ENCODE data around the gene NOSTRIN.

NOSTRIN gene

DNA sequence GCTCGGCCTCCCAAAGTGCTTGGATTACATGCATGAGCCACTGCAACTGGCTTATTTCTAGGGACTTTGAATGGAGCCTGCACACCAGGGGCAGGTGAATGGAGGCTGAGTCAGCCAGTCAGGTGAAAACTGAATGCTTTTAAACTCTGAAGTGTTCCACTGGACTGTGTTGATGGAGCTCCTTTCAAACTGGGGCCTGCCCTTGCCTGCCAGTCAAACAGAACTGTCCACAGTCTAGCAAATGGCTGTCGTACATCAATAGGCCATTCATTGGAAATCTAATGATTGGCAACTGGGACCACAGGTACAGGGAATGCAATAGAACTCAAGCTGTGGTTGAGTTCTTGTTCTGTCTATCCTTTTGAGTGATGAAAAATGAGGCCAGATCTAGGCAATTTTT is 966 bp upstream of the NOSTRIN start:
- no peaks in the 10 kb centered on the region for H3K36me3 ChIP-seq (ENCODE audit: insufficient read depth, low read length)
- H3K4me2 ChIP-seq (ENCODE audit: low read depth, low read length, poor library complexity, severe bottlenecking) = no peak overlapping the region
- no peaks in the 10 kb centered on the region for H3K9me2 ChIP-seq (replicated peaks; ENCODE audit: low read depth, low read length)
- H3K27me3 ChIP-seq (ENCODE audit: insufficient read depth, low read length, poor library complexity, severe bottlenecking) = no peaks in the 10 kb centered on the region
- no peaks in the 10 kb centered on the region for H3F3A ChIP-seq (ENCODE audit: low read depth)
- TF ChIP-seq EZH2phosphoT487 (IDR thresholded peaks at IDR 0.05; ENCODE audit: borderline replicate concordance) = no peak
- TF ChIP-seq, protein P1, sequence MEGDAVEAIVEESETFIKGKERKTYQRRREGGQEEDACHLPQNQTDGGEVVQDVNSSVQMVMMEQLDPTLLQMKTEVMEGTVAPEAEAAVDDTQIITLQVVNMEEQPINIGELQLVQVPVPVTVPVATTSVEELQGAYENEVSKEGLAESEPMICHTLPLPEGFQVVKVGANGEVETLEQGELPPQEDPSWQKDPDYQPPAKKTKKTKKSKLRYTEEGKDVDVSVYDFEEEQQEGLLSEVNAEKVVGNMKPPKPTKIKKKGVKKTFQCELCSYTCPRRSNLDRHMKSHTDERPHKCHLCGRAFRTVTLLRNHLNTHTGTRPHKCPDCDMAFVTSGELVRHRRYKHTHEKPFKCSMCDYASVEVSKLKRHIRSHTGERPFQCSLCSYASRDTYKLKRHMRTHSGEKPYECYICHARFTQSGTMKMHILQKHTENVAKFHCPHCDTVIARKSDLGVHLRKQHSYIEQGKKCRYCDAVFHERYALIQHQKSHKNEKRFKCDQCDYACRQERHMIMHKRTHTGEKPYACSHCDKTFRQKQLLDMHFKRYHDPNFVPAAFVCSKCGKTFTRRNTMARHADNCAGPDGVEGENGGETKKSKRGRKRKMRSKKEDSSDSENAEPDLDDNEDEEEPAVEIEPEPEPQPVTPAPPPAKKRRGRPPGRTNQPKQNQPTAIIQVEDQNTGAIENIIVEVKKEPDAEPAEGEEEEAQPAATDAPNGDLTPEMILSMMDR (conservative IDR thresholded peaks at IDR 0.05; ENCODE audit: low read length) = no peak
- no peak overlapping the region for H3K4me3 ChIP-seq (ENCODE audit: low read length, poor library complexity, severe bottlenecking)
- no peak overlapping the region for H2AFZ ChIP-seq (ENCODE audit: low read length)
- no peaks in the 10 kb centered on the region for H4K20me1 ChIP-seq (ENCODE audit: insufficient read depth, low read length, poor library complexity, severe bottlenecking)
- no peaks in the 10 kb centered on the region for H3K79me2 ChIP-seq (ENCODE audit: insufficient read depth, low read length)
- no peak overlapping the region for H3K9ac ChIP-seq (ENCODE audit: low read depth, low read length, poor library complexity, severe bottlenecking)
- H3K9me3 ChIP-seq (ENCODE audit: insufficient read depth, low read depth, low read length) = no peaks in the 10 kb centered on the region
- no peaks in the 10 kb centered on the region for H3K4me1 ChIP-seq (ENCODE audit: insufficient read depth, low read length, poor library complexity, severe bottlenecking)

DNA sequence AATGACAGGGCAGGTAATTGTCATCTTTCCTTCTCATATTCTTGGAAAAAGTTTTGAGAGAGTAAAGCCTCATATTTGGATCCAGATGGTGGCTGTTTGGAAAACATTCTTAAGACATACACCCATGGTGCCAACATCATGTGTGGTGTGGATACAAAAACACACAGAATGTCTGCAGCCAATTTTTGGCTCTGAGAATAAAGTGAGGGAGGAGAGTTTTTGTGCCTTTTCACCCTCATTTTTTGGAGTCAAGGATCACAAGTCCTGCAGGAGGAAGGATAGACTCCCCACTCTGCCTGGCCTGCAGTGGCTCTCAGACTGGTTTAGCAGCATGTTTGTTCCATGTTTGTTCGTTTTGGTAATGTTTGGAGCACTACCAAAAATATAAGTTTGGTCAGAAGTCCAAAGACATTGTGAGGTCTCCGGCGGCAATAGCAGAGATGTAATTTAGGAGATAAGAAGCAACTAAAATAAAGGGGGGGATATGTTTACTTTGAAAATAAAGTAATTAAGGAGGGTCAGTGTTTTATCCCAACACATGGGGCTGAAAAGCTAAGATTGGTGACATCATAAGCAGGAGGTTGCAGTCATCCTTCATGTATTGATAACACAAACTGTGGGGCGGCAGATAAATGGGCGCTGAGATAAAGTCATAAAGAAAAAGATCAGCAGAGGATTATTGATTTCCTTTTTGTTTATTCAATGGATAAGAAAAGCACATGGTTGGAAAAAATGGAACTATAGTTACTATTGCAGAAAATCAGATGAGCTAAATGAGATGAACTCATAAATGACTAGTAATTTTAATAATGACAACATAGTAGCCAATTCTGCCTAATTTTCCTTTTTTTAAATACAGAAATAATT is 655 bp downstream of the NOSTRIN start:
- no peaks in the 10 kb centered on the region for H3K9me3 ChIP-seq (ENCODE audit: insufficient read depth, low read depth, low read length)
- H3K79me2 ChIP-seq (ENCODE audit: insufficient read depth, low read length) = no peaks in the 10 kb centered on the region
- no peaks in the 10 kb centered on the region for H3K9me2 ChIP-seq (replicated peaks; ENCODE audit: low read depth, low read length)
- no peak overlapping the region for H2AFZ ChIP-seq (ENCODE audit: low read length)
- H3K9ac ChIP-seq (ENCODE audit: low read depth, low read length, poor library complexity, severe bottlenecking) = no peak overlapping the region
- no peaks in the 10 kb centered on the region for H4K20me1 ChIP-seq (ENCODE audit: insufficient read depth, low read length, poor library complexity, severe bottlenecking)
- no peaks in the 10 kb centered on the region for H3K4me1 ChIP-seq (ENCODE audit: insufficient read depth, low read length, poor library complexity, severe bottlenecking)
- H3K27me3 ChIP-seq (ENCODE audit: insufficient read depth, low read length, poor library complexity, severe bottlenecking) = no peaks in the 10 kb centered on the region
- no peak overlapping the region for H3K4me2 ChIP-seq (ENCODE audit: low read depth, low read length, poor library complexity, severe bottlenecking)
- TF ChIP-seq EZH2phosphoT487 (IDR thresholded peaks at IDR 0.05; ENCODE audit: borderline replicate concordance) = no peak
- TF ChIP-seq, protein P1 (conservative IDR thresholded peaks at IDR 0.05; ENCODE audit: low read length) = no peak
- no peak overlapping the region for H3K4me3 ChIP-seq (ENCODE audit: low read length, poor library complexity, severe bottlenecking)
- H3K36me3 ChIP-seq (ENCODE audit: insufficient read depth, low read length) = no peaks in the 10 kb centered on the region
- H3F3A ChIP-seq (ENCODE audit: low read depth) = no peaks in the 10 kb centered on the region

DNA sequence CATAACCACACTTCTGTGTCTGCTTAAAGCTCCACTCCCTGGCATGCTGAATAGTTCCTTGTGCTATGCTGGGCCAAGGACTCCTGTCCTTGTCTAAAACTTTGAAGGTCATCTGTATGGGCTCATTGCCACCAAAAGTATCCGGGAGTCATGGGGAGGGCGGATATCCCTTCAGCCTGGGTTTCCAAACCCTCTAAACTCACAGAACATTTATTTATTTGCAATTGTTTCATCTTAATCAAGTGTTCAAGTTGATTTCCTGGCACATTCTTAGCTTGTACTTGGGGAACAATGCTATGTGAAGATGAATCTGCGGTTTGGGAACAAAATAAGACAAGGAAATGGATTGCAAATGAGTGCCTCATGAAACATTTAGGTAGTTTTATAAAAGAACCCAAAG is 1.8 kb downstream of the NOSTRIN start:
- Histone ChIP-seq H3K36me3 (ENCODE audit: insufficient read depth, low read length) (no peaks in the 10 kb centered on the region), H3K9me3 (ENCODE audit: insufficient read depth, low read depth, low read length) (no peaks in the 10 kb centered on the region), H3K27me3 (ENCODE audit: insufficient read depth, low read length, poor library complexity, severe bottlenecking) (no peaks in the 10 kb centered on the region), H4K20me1 (ENCODE audit: insufficient read depth, low read length, poor library complexity, severe bottlenecking) (no peaks in the 10 kb centered on the region), H3K4me1 (ENCODE audit: insufficient read depth, low read length, poor library complexity, severe bottlenecking) (no peaks in the 10 kb centered on the region), H2AFZ (ENCODE audit: low read length) (no peak overlapping the region), H3K9me2 (replicated peaks; ENCODE audit: low read depth, low read length) (no peaks in the 10 kb centered on the region), H3F3A (ENCODE audit: low read depth) (no peaks in the 10 kb centered on the region), H3K9ac (ENCODE audit: low read depth, low read length, poor library complexity, severe bottlenecking) (no peak overlapping the region), H3K4me2 (ENCODE audit: low read depth, low read length, poor library complexity, severe bottlenecking) (no peak overlapping the region), H3K4me3 (ENCODE audit: low read length, poor library complexity, severe bottlenecking) (no peak overlapping the region), H3K79me2 (ENCODE audit: insufficient read depth, low read length) (no peaks in the 10 kb centered on the region)
- no peak for TF ChIP-seq EZH2phosphoT487 (IDR thresholded peaks at IDR 0.05; ENCODE audit: borderline replicate concordance)
- TF ChIP-seq, protein P1 (conservative IDR thresholded peaks at IDR 0.05; ENCODE audit: low read length) = no peak
